Tibial nerve (tissue), 4 donors: Measurements from ENCODE around the gene AKAP6. TPM values are rescaled to one million over a fixed set of nuclear protein-coding genes. Genes with fewer than 3 reads are reported as not detected.

Experiments used
- DNase-seq, 2 donors: peaks; one replicate each; pipeline ENCODE4 v3.0.0-alpha.2; 2019; ENCODE audit warnings: low spot score in 2 of 2
- H3K27ac ChIP-seq, 4 donors: fragments of 200-600 bp; sonication (generic) in 3 of 4; one replicate each; pipeline ENCODE4 v1.5.1; 2017 to 2019; ENCODE audit warnings: mild to moderate bottlenecking in 1 of 4
- H3K27me3 ChIP-seq, 2 donors: fragments of 200-600 bp; sonication (generic) in 1 of 2; one replicate each; pipeline versions ENCODE4 v1.5.1 to v1.6.0; 2017 to 2019
- H3K36me3 ChIP-seq, 3 donors: fragments of 200-600 bp; sonication (generic); one replicate each; pipeline ENCODE4 v1.5.1; 2018 to 2019
- H3K4me1 ChIP-seq, 4 donors: fragments of 200-600 bp; sonication (generic) in 3 of 4; one replicate each; pipeline ENCODE4 v1.5.1; 2017 to 2019
- H3K4me3 ChIP-seq, 4 donors: fragments of 200-600 bp; sonication (generic) in 3 of 4; one replicate each; pipeline ENCODE4 v1.5.1; 2017 to 2019; ENCODE audit warnings: mild to moderate bottlenecking in 1 of 4, moderate library complexity in 1 of 4
- H3K9me3 ChIP-seq, 4 donors: fragments of 200-600 bp; sonication (generic) in 3 of 4; one replicate each; pipeline ENCODE4 v1.5.1; 2017 to 2019
- EP300 ChIP-seq, 2 donors: sonication (generic); formaldehyde crosslinking; IDR thresholded peaks; one replicate each; pipeline ENCODE4 v1.6.1; 2017; ENCODE audit warnings: antibody characterized with exemption in 2 of 2, mild to moderate bottlenecking in 1 of 2
- POLR2A ChIP-seq, 2 donors: fragments of 450-650 bp; IDR thresholded peaks; one replicate each; pipeline ENCODE4 v1.6.1; 2017; ENCODE audit warnings: antibody characterized with exemption in 2 of 2, mild to moderate bottlenecking in 2 of 2, moderate library complexity in 2 of 2
- WGBS, 2 donors: methylation state at CpG; one replicate each; pipeline ENCODE4 v1.1.5; 2018; 5-methylcytosine and 5-hydroxymethylcytosine counted together
- total RNA-seq, 4 donors: library from RNA; depleted of rRNA; stranded (reverse); fragments of >200 nt; gene quantifications; one replicate each; pipeline ENCODE4 v1.1.0, GENCODE V29; 2016
- TF ChIP-seq, protein P1 (sequence below), 5 experiments: fragments of 200-600 bp in 3 of 5; fragments of 450-650 bp in 2 of 5; sonication (generic) in 3 of 5; IDR thresholded peaks; one replicate each; pipeline ENCODE4 v1.5.1; 2016 to 2019; ENCODE audit warnings: antibody characterized with exemption in 5 of 5, mild to moderate bottlenecking in 3 of 5, moderate library complexity in 2 of 5

AKAP6 gene
- total RNA-seq, 4 donors from 2014 or later: 2.1 to 10.7 (median 5.2) TPM

DNA sequence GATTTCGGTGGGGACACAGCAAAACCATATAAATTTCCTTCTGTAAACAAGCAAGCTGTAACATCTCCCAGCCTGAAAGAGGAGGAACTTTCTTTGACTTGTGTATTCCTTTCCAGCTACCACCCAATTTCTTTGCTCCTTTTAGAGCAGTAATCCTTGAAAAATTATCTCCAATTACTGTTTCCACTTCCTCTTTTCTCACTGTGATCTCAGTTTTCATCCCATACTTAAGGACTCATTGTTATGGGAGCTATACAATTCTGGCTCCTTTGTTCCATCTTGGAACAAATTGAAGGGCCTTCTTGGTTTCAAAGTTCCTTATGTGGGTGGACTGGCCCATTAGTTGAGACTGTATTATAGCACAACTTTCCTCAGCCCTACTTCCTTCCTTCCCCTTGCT is 152.6 kb downstream of the AKAP6 start:
- no peaks in the 10 kb centered on the region for H3K9me3 ChIP-seq
- no peaks in the 10 kb centered on the region for H3K27me3 ChIP-seq
- TF ChIP-seq, protein P1, sequence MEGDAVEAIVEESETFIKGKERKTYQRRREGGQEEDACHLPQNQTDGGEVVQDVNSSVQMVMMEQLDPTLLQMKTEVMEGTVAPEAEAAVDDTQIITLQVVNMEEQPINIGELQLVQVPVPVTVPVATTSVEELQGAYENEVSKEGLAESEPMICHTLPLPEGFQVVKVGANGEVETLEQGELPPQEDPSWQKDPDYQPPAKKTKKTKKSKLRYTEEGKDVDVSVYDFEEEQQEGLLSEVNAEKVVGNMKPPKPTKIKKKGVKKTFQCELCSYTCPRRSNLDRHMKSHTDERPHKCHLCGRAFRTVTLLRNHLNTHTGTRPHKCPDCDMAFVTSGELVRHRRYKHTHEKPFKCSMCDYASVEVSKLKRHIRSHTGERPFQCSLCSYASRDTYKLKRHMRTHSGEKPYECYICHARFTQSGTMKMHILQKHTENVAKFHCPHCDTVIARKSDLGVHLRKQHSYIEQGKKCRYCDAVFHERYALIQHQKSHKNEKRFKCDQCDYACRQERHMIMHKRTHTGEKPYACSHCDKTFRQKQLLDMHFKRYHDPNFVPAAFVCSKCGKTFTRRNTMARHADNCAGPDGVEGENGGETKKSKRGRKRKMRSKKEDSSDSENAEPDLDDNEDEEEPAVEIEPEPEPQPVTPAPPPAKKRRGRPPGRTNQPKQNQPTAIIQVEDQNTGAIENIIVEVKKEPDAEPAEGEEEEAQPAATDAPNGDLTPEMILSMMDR (IDR thresholded peaks at IDR 0.05): no peak
- H3K27ac ChIP-seq: no peak overlapping the region
- DNase-seq: no peak
- no peaks in the 10 kb centered on the region for H3K4me1 ChIP-seq
- H3K36me3 ChIP-seq: no peaks in the 10 kb centered on the region
- WGBS, 2 donors: 35 to 89% methylated on average over 1 of the region's 1 CpG
- no peak overlapping the region for H3K4me3 ChIP-seq

DNA sequence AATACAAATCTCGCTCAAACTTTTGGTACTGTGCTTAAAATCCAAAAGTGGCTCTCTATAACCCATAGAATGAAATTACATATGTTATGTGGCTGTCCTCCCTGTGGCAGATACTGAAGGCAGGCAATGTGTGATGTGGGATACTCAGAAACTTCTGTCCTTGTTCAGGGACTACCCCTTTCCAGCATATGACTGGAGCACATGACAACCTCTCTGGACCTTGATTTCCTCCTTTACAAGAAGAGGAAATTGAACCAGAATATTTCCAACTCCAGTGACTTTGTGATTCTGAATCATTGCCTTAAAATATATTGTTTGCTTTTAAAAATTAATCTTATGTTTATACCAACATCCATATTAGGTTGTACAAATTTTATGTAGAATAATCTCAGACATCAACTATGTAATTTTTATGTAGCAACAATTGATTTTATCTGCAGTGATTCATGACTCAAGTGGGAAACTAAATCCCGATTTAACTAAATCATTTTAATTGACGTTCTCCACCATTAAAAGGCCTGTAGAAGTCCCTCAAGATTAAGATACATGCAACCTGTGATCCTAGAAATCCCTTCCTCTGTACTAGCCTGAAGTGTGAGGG is 162.4 kb downstream of the AKAP6 start:
- Histone ChIP-seq H3K36me3 (no peaks in the 10 kb centered on the region), H3K4me3 (no peak overlapping the region), H3K4me1 (peaks cover 0 to 4% (median 2%) of the 10 kb centered on the region in 4 donors), H3K27me3 (no peaks in the 10 kb centered on the region), H3K27ac (no peak overlapping the region), H3K9me3 (no peaks in the 10 kb centered on the region)
- DNase-seq: peak in 1 of 2 donors; percentile 29
- TF ChIP-seq, protein P1 (IDR thresholded peaks at IDR 0.05): no peak
- no peak for TF ChIP-seq POLR2A (IDR thresholded peaks at IDR 0.05)
- TF ChIP-seq EP300 (IDR thresholded peaks at IDR 0.05): peak in 1 of 2 donors; percentile 15
- 90 to 96% methylated on average over 3 of the region's 3 CpGs for WGBS, 2 donors

DNA sequence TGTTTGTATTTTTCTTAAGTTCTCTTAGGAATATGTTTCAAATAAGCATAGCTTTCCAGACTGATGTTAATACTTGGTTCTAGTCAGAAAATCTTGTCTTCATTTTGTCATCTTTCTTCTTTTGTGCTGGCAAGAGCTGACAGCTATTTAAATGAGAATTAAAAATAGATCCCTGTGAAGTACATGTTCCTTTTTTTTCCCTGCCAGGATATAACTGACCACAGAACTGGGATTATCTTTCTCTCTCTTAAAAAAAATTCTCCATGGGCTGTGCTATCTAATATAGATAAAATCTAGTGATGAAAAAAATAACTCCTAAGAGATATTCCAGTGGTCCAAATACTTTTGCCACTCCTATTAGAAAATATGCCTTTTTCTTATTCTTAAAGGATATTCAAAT is 163.4 kb downstream of the AKAP6 start:
- Histone ChIP-seq H3K27ac (no peak overlapping the region), H3K36me3 (no peaks in the 10 kb centered on the region), H3K4me1 (peaks cover 0 to 7% (median 2%) of the 10 kb centered on the region in 4 donors), H3K4me3 (no peak overlapping the region), H3K9me3 (no peaks in the 10 kb centered on the region), H3K27me3 (no peaks in the 10 kb centered on the region)
- TF ChIP-seq POLR2A (IDR thresholded peaks at IDR 0.05): no peak
- TF ChIP-seq, protein P1 (IDR thresholded peaks at IDR 0.05): no peak
- no peak for TF ChIP-seq EP300 (IDR thresholded peaks at IDR 0.05)
- DNase-seq: no peak

DNA sequence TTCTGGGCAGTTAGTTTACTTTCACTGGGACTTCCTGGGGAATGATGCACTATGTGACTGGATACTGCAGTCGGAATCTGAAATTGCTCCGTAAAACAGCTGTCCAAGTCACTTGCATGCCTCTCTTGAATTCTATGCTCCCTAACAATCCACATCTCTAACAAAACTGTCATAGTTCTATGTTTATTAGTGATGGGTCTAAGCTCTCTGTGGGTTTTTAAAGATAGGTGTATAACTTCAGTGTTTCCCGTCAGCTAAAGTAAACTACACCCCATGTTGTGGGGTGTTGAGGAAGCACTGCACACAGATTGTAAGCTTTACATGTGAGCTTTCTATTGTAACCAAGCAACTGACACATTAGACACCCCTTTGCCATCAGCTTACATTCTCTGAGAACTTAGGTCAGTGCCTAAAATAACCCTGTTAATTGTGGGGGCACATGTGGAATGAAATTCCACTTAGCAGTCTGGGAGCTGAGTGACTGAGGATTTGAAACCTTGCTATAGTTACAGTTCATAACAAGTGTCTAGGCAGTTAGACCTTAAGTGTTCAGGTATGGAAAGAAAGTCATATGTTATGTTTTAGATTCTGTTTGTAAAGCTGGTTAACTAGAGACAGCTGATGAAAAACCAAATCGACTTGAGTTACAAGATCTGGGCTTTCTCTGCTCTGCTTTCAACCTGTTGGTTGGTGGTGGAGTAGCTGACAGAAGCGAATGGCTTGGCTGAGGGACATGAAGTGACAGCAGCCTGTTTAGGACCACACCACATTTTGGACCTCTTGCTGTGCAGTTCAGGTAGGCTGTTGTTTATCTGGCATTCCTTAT is 165.7 kb downstream of the AKAP6 start:
- no peak for DNase-seq
- Histone ChIP-seq H3K4me1 (peaks cover 0 to 7% (median 2%) of the 10 kb centered on the region in 4 donors), H3K27ac (no peak overlapping the region), H3K4me3 (no peak overlapping the region), H3K27me3 (no peaks in the 10 kb centered on the region), H3K9me3 (no peaks in the 10 kb centered on the region), H3K36me3 (no peaks in the 10 kb centered on the region)
- TF ChIP-seq, protein P1 (IDR thresholded peaks at IDR 0.05): no peak
- TF ChIP-seq POLR2A (IDR thresholded peaks at IDR 0.05): no peak
- TF ChIP-seq EP300 (IDR thresholded peaks at IDR 0.05): no peak
- WGBS, 2 donors: 63 to 65% methylated on average over 5 of the region's 5 CpGs

DNA sequence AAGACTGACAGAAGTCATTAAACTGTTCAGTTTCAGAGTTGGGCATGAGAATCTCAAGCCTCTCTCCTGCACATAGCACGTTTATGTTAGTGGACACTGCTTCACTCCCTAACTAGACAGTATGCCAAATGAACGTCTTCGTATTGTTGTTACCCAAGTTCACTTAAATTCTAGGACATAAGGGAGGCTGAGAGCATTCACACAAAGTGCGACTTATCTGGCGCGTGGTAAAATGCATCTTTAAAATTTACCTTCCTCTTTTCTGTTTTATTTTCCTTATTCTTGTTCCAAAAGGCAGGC is 166.3 kb downstream of the AKAP6 start:
- Histone ChIP-seq H3K9me3 (no peaks in the 10 kb centered on the region), H3K27ac (no peak overlapping the region), H3K27me3 (no peaks in the 10 kb centered on the region), H3K4me1 (peaks cover 0 to 7% (median 2%) of the 10 kb centered on the region in 4 donors), H3K4me3 (no peak overlapping the region), H3K36me3 (no peaks in the 10 kb centered on the region)
- TF ChIP-seq, protein P1 (IDR thresholded peaks at IDR 0.05): no peak
- TF ChIP-seq POLR2A (IDR thresholded peaks at IDR 0.05): no peak
- no peak for DNase-seq
- WGBS, 2 donors: 72 to 83% methylated on average over 6 of the region's 6 CpGs
